C4-2B (cell line): ENCODE data around the gene MAOA.

ENCODE experiments used
- CTCF ChIP-seq: fragments of 450-650 bp; conservative IDR thresholded peaks from 2 replicates; pipeline ENCODE4 v1.5.1; 2017; ENCODE audit warnings: mild to moderate bottlenecking
- ZFX ChIP-seq: fragments of 450-650 bp; IDR thresholded peaks from 2 replicates; pipeline ENCODE4 v1.6.1; 2017

- no peak for TF ChIP-seq CTCF
- no peak for TF ChIP-seq ZFX
Observed at GRCh38 chrX:43644124-43644701, 11.9 kb upstream of the MAOA start.
